ENCODE data around the gene IQCH.
A peak's percentile ranks its signal among the peaks of the same experiment; 100 is the strongest.

Gene IQCH

GRCh38 chr15:67481680-67482079 is 227.1 kb downstream of the IQCH start:
- Histone ChIP-seq H3K36me3 (ENCODE audit: control insufficient read depth, insufficient read depth, low read length) (no peaks in the 10 kb centered on the region), H3K27me3 (replicated peaks; ENCODE audit: control insufficient read depth, insufficient read depth, low read length) (no peaks in the 10 kb centered on the region), H3K4me3 (replicated peaks; ENCODE audit: low read depth, low read length) (no peak overlapping the region)
- TF ChIP-seq, protein P1, sequence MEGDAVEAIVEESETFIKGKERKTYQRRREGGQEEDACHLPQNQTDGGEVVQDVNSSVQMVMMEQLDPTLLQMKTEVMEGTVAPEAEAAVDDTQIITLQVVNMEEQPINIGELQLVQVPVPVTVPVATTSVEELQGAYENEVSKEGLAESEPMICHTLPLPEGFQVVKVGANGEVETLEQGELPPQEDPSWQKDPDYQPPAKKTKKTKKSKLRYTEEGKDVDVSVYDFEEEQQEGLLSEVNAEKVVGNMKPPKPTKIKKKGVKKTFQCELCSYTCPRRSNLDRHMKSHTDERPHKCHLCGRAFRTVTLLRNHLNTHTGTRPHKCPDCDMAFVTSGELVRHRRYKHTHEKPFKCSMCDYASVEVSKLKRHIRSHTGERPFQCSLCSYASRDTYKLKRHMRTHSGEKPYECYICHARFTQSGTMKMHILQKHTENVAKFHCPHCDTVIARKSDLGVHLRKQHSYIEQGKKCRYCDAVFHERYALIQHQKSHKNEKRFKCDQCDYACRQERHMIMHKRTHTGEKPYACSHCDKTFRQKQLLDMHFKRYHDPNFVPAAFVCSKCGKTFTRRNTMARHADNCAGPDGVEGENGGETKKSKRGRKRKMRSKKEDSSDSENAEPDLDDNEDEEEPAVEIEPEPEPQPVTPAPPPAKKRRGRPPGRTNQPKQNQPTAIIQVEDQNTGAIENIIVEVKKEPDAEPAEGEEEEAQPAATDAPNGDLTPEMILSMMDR (IDR thresholded peaks at IDR 0.05; ENCODE audit: insufficient read depth, low read length, poor library complexity, severe bottlenecking): no peak
- DNase-seq (ENCODE audit: extremely low read depth, insufficient read length): no peak

GRCh38 chr15:67495585-67495984 is 241.0 kb downstream of the IQCH start:
- TF ChIP-seq, protein P1 (IDR thresholded peaks at IDR 0.05; ENCODE audit: insufficient read depth, low read length, poor library complexity, severe bottlenecking): no peak

GRCh38 chr15:67501177-67501835 is 246.7 kb downstream of the IQCH start:
- TF ChIP-seq, protein P1 (IDR thresholded peaks at IDR 0.05; ENCODE audit: insufficient read depth, low read length, poor library complexity, severe bottlenecking): peak; percentile 31
- Histone ChIP-seq H3K36me3 (ENCODE audit: control insufficient read depth, insufficient read depth, low read length) (no peaks in the 10 kb centered on the region), H3K27me3 (replicated peaks; ENCODE audit: control insufficient read depth, insufficient read depth, low read length) (no peaks in the 10 kb centered on the region), H3K4me3 (replicated peaks; ENCODE audit: low read depth, low read length) (no peak overlapping the region)
- DNase-seq (ENCODE audit: extremely low read depth, insufficient read length): no peak

More at GRCh38 chr15:67495585-67495984, 241.0 kb downstream of the IQCH start:
- DNase-seq (ENCODE audit: extremely low read depth, insufficient read length): no peak
- Histone ChIP-seq H3K4me3 (replicated peaks; ENCODE audit: low read depth, low read length) (no peak overlapping the region), H3K27me3 (replicated peaks; ENCODE audit: control insufficient read depth, insufficient read depth, low read length) (no peaks in the 10 kb centered on the region), H3K36me3 (ENCODE audit: control insufficient read depth, insufficient read depth, low read length) (no peaks in the 10 kb centered on the region)

DNA sequence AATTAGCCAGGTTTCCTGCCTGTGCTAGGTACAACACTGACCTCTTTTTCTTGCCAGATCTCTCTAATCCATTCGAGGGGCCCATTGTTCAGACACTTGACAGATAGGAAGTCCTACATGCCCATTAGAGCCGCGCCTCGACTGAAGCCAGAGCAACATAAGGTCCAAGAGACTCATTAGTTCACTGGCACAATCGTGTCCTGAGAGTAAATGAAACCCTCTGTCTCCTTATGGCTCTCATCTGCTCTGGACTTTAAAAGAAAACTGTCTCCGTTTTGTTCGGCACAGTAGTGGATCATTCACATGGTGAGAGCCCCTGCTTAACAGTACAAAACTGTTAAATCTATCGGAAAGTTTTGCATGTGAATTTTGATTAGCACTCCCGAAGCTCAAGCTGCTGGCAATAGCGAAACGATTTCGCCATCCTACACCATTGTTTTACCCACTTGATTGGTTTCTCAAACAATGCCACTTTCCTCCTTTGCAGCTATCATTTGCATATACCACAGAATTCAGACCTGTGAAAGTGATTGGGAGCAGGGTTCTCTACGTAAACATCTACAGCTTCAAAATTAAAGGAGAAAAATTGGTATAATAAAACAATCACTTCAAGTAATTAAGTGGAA is 247.4 kb downstream of the IQCH start:
- DNase-seq (ENCODE audit: extremely low read depth, insufficient read length): no peak
- Histone ChIP-seq H3K36me3 (ENCODE audit: control insufficient read depth, insufficient read depth, low read length) (no peaks in the 10 kb centered on the region), H3K27me3 (replicated peaks; ENCODE audit: control insufficient read depth, insufficient read depth, low read length) (no peaks in the 10 kb centered on the region), H3K4me3 (replicated peaks; ENCODE audit: low read depth, low read length) (no peak overlapping the region)
- TF ChIP-seq, protein P1 (IDR thresholded peaks at IDR 0.05; ENCODE audit: insufficient read depth, low read length, poor library complexity, severe bottlenecking): no peak

GRCh38 chr15:67504056-67504455 is 249.5 kb downstream of the IQCH start:
- TF ChIP-seq, protein P1 (IDR thresholded peaks at IDR 0.05; ENCODE audit: insufficient read depth, low read length, poor library complexity, severe bottlenecking): no peak
- Histone ChIP-seq H3K27me3 (replicated peaks; ENCODE audit: control insufficient read depth, insufficient read depth, low read length) (no peaks in the 10 kb centered on the region), H3K4me3 (replicated peaks; ENCODE audit: low read depth, low read length) (no peak overlapping the region), H3K36me3 (ENCODE audit: control insufficient read depth, insufficient read depth, low read length) (no peaks in the 10 kb centered on the region)
- no peak for DNase-seq (ENCODE audit: extremely low read depth, insufficient read length)
